Mucosa of stomach (tissue), 1 donor: ENCODE data around the gene RET.

ENCODE experiments used
- H3K27me3 ChIP-seq: one replicate; pipeline ENCODE4 v1.7.0; 2013; ENCODE audit warnings: mild to moderate bottlenecking, low read length; ENCODE audit not compliant: control insufficient read depth, insufficient read depth
- H3K36me3 ChIP-seq: one replicate; pipeline ENCODE4 v1.7.0; 2013; ENCODE audit warnings: low read length; ENCODE audit not compliant: control insufficient read depth, insufficient read depth
- H3K4me1 ChIP-seq: one replicate; pipeline ENCODE4 v1.7.0; 2013; ENCODE audit warnings: mild to moderate bottlenecking, low read length; ENCODE audit not compliant: control insufficient read depth, insufficient read depth
- H3K4me3 ChIP-seq: one replicate; pipeline ENCODE4 v1.7.0; 2013; ENCODE audit warnings: low read length
- H3K9ac ChIP-seq: one replicate; pipeline ENCODE4 v1.7.0; 2013; ENCODE audit warnings: mild to moderate bottlenecking, low read length, moderate library complexity
- H3K9me3 ChIP-seq: one replicate; pipeline ENCODE4 v1.7.0; 2013; ENCODE audit warnings: mild to moderate bottlenecking, low read length, moderate library complexity; ENCODE audit not compliant: control insufficient read depth
- donor health status: Pancreatic carcinoma.

Gene RET

GRCh38 chr10:43172645-43173044 lies 95.8 kb downstream of the RET start:
- H3K9me3 ChIP-seq = no peaks in the 10 kb centered on the region
- H3K9ac ChIP-seq = no peak overlapping the region
- H3K36me3 ChIP-seq = no peaks in the 10 kb centered on the region
- H3K4me3 ChIP-seq = no peak overlapping the region
- no peaks in the 10 kb centered on the region for H3K4me1 ChIP-seq
- no peaks in the 10 kb centered on the region for H3K27me3 ChIP-seq

GRCh38 chr10:43173120-43173519 lies 96.3 kb downstream of the RET start:
- Histone ChIP-seq H3K9ac (no peak overlapping the region), H3K4me1 (no peaks in the 10 kb centered on the region), H3K27me3 (no peaks in the 10 kb centered on the region), H3K9me3 (no peaks in the 10 kb centered on the region), H3K4me3 (no peak overlapping the region), H3K36me3 (no peaks in the 10 kb centered on the region)

GRCh38 chr10:43174969-43175368 lies 98.1 kb downstream of the RET start:
- no peaks in the 10 kb centered on the region for H3K9me3 ChIP-seq
- no peaks in the 10 kb centered on the region for H3K36me3 ChIP-seq
- H3K27me3 ChIP-seq = no peaks in the 10 kb centered on the region

GRCh38 chr10:43176271-43176670 lies 99.4 kb downstream of the RET start:
- no peak overlapping the region for H3K4me3 ChIP-seq
- no peaks in the 10 kb centered on the region for H3K36me3 ChIP-seq
- H3K9me3 ChIP-seq = no peaks in the 10 kb centered on the region
- no peak overlapping the region for H3K9ac ChIP-seq
- H3K27me3 ChIP-seq = no peaks in the 10 kb centered on the region
- H3K4me1 ChIP-seq = no peaks in the 10 kb centered on the region

More at GRCh38 chr10:43174969-43175368, 98.1 kb downstream of the RET start:
- no peaks in the 10 kb centered on the region for H3K4me1 ChIP-seq
- no peak overlapping the region for H3K4me3 ChIP-seq
- no peak overlapping the region for H3K9ac ChIP-seq

GRCh38 chr10:43177595-43177994 lies 100.7 kb downstream of the RET start:
- H3K27me3 ChIP-seq = no peaks in the 10 kb centered on the region
- H3K4me1 ChIP-seq = no peaks in the 10 kb centered on the region
- no peaks in the 10 kb centered on the region for H3K36me3 ChIP-seq
- no peak overlapping the region for H3K9ac ChIP-seq
- H3K9me3 ChIP-seq = no peaks in the 10 kb centered on the region
- no peak overlapping the region for H3K4me3 ChIP-seq
